Gastrocnemius medialis (tissue), 4 donors: ENCODE results near the gene OGT. TPM values are rescaled to one million over a fixed set of nuclear protein-coding genes. Genes with fewer than 3 reads are reported as not detected.

Experiments used
- ATAC-seq, 2 donors: fragments of 150-250 bp; one replicate each; pipeline ENCODE4 v1.9.1; 2016
- DNase-seq, 2 donors: peaks; one replicate each; pipeline ENCODE4 v3.0.0-alpha.2; 2019
- H3K27ac ChIP-seq, 4 donors: fragments of 200-600 bp; sonication (generic); 1 replicate in 1 of 4; 2 replicates in 3 of 4; pipeline ENCODE4 v1.5.1; 2016 to 2018; ENCODE audit warnings: mild to moderate bottlenecking in 2 of 4, moderate library complexity in 1 of 4
- H3K27me3 ChIP-seq, 3 donors: fragments of 200-600 bp; sonication (generic) in 2 of 3; 1 replicate in 1 of 3; 2 replicates in 2 of 3; pipeline versions ENCODE4 v1.5.1 to v1.6.0; 2016 to 2019; ENCODE audit warnings: mild to moderate bottlenecking in 1 of 3, moderate library complexity in 1 of 3
- H3K36me3 ChIP-seq, 2 donors: fragments of 200-600 bp; sonication (generic) in 1 of 2; one replicate each; pipeline ENCODE4 v1.5.1; 2017 to 2018
- H3K4me1 ChIP-seq, 2 donors: fragments of 200-600 bp; sonication (generic) in 1 of 2; one replicate each; pipeline ENCODE4 v1.5.1; 2016 to 2017; ENCODE audit warnings: mild to moderate bottlenecking in 2 of 2
- H3K4me3 ChIP-seq, 4 donors: fragments of 200-600 bp; sonication (generic) in 3 of 4; 1 replicate in 1 of 4; 2 replicates in 3 of 4; pipeline ENCODE4 v1.5.1; 2016 to 2019; ENCODE audit warnings: mild to moderate bottlenecking in 2 of 4
- H3K9me3 ChIP-seq, 3 donors: fragments of 200-600 bp; sonication (generic) in 2 of 3; 1 replicate in 1 of 3; 2 replicates in 2 of 3; pipeline ENCODE4 v1.5.1; 2016 to 2019
- POLR2A ChIP-seq, 2 donors: fragments of 450-650 bp; IDR thresholded peaks; one replicate each; pipeline ENCODE4 v1.6.1; 2017; ENCODE audit warnings: antibody characterized with exemption in 2 of 2, mild to moderate bottlenecking in 2 of 2, moderate library complexity in 2 of 2
- in situ Hi-C, 4 donors: fragments of 200-750 bp; cut with MboI; loops; one replicate each; pipeline versions ENCODE4 v1.15.0 to v1.8.0; 2017; ENCODE audit warnings: low sequenced_read_pairs in 4 of 4
- intact Hi-C: fragments of 100-400 bp; cut with DNase I; formaldehyde crosslinking; loops from one replicate; pipeline ENCODE4 v1.15.1; 2023; ENCODE audit warnings: low total_unique reads
- total RNA-seq, 4 donors: library from RNA; depleted of rRNA; stranded (reverse); fragments of >200 nt; gene quantifications; one replicate each; pipeline versions ENCODE4 v1.1.0 to v1.2.3, GENCODE V29; 2016
- TF ChIP-seq, protein P1 (sequence below), 5 experiments: fragments of 450-650 bp in 3 of 5; fragments of 200-600 bp in 2 of 5; sonication (generic) in 2 of 5; IDR thresholded peaks in 4 of 5; conservative IDR thresholded peaks in 1 of 5; 1 replicate in 4 of 5; 2 replicates in 1 of 5; pipeline ENCODE4 v1.5.1; 2016 to 2019; ENCODE audit warnings: antibody characterized with exemption in 5 of 5, mild to moderate bottlenecking in 3 of 5, moderate library complexity in 3 of 5

OGT gene
- total RNA-seq, 4 donors from 2014 or later: 34.5 to 146 (median 62.1) TPM

DNA sequence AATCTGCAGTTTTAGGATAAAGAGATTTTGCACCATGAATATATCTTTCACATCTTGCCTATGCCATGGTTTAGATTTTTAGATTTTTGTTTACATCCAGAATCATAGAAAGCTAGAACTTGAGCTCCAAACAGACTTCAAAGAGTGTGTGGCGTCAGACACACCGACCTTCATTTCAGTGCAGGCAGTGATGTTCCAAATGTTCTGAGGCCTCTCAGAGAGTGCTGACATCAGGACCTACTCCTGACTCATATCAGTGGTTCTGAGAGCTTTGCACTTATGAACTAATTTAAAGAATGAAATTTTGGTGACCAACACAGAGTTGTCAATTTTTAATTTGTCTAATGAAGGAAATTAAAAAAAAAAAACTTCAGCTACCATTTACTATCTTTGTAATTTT, 67.1 kb downstream of the OGT start:
- in situ Hi-C loops: no loop called here

DNA sequence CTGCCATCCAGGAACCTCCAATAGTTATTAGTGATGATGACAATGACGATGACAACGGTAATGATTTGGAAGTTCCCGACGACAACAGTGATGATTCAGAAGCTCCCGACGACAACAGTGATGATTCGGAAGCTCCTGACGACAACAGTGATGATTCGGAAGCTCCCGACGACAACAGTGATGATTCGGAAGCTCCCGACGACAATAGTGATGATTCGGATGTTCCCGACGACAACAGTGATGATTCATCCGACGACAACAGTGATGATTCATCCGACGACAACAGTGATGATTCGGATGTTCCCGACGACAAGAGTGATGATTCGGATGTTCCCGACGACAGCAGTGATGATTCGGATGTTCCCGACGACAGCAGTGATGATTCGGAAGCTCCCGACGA, 70.7 kb downstream of the OGT start:
- no peak for TF ChIP-seq POLR2A (IDR thresholded peaks at IDR 0.05)
- TF ChIP-seq, protein P1, sequence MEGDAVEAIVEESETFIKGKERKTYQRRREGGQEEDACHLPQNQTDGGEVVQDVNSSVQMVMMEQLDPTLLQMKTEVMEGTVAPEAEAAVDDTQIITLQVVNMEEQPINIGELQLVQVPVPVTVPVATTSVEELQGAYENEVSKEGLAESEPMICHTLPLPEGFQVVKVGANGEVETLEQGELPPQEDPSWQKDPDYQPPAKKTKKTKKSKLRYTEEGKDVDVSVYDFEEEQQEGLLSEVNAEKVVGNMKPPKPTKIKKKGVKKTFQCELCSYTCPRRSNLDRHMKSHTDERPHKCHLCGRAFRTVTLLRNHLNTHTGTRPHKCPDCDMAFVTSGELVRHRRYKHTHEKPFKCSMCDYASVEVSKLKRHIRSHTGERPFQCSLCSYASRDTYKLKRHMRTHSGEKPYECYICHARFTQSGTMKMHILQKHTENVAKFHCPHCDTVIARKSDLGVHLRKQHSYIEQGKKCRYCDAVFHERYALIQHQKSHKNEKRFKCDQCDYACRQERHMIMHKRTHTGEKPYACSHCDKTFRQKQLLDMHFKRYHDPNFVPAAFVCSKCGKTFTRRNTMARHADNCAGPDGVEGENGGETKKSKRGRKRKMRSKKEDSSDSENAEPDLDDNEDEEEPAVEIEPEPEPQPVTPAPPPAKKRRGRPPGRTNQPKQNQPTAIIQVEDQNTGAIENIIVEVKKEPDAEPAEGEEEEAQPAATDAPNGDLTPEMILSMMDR (IDR thresholded peaks at IDR 0.05 in 4 of 5, conservative IDR thresholded peaks at IDR 0.05 in 1 of 5): no peak
- intact Hi-C loops (no loop called here), in situ Hi-C loops (no loop called here)
- H3K4me1 ChIP-seq: peaks cover 13 to 20% of the 10 kb centered on the region in 2 donors
- H3K27me3 ChIP-seq: no peaks in the 10 kb centered on the region
- H3K4me3 ChIP-seq: no peak overlapping the region
- H3K9me3 ChIP-seq: peaks cover 0 to 5% (median 0%) of the 10 kb centered on the region in 3 donors
- DNase-seq: no peak
- peaks cover 0 to 29% of the 10 kb centered on the region in 2 donors for H3K36me3 ChIP-seq
- ATAC-seq: no peak
- no peak overlapping the region for H3K27ac ChIP-seq

More for the DNA sequence above, 67.1 kb downstream of the OGT start:
- Histone ChIP-seq H3K27ac (no peak overlapping the region), H3K4me3 (no peak overlapping the region), H3K36me3 (peaks cover 0 to 46% of the 10 kb centered on the region in 2 donors), H3K4me1 (no peaks in the 10 kb centered on the region), H3K27me3 (no peaks in the 10 kb centered on the region), H3K9me3 (peaks cover 0 to 5% (median 0%) of the 10 kb centered on the region in 3 donors)
- intact Hi-C loops: no loop called here
- TF ChIP-seq, protein P1 (IDR thresholded peaks at IDR 0.05 in 4 of 5, conservative IDR thresholded peaks at IDR 0.05 in 1 of 5): no peak
- TF ChIP-seq POLR2A (IDR thresholded peaks at IDR 0.05): no peak
- ATAC-seq: no peak
- DNase-seq: no peak

- Histone ChIP-seq H3K27ac (peak overlapping the region in 1 of 4 donors; percentile 15), H3K9me3 (peaks cover 0 to 5% (median 0%) of the 10 kb centered on the region in 3 donors), H3K4me3 (no peak overlapping the region), H3K27me3 (no peaks in the 10 kb centered on the region), H3K4me1 (peaks cover 13 to 20% of the 10 kb centered on the region in 2 donors), H3K36me3 (peaks cover 0 to 29% of the 10 kb centered on the region in 2 donors)
- DNase-seq (no peak), ATAC-seq (no peak)
- in situ Hi-C loops (no loop called here), intact Hi-C loops (no loop called here)
- TF ChIP-seq, protein P1 (IDR thresholded peaks at IDR 0.05 in 4 of 5, conservative IDR thresholded peaks at IDR 0.05 in 1 of 5): no peak
- TF ChIP-seq POLR2A (IDR thresholded peaks at IDR 0.05): no peak
Observed at GRCh38 chrX:71604141-71604540, 71.2 kb downstream of the OGT start.

DNA sequence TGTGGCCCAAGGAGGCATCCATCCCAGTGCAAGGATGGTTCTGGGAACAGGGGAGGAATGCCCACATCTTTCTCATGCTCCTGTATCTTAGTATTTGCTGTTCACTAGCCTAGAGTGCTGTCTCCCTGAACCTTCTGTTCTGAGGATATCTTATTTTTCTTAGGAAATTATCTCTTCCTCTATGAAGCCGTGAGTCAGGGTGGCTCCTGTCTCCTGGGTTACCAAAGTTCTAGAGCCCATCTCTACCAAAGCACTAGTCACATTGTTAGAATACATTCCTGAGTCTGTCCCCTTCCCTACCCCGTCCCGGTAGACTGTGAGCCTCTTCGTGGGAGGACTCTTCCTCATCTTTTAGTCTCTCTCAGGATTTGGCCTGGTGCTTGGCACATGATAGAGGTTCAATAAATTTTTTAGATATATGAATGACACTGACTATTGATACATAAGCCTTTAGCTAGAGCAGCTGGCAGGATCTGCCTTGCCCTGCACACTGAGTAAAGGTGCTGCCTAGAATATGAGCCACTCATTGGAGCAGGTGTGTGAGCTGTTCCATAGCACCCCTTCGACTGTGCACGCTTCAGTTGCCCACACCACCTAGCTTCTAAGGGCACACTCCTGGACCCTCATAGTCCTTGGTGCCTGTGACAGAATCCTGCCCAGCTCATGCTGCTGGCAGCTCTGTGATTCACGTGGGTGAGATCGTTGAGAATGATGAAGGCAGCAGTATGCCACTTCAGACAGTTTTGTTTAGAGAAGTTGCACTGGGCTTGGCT, 72.1 kb downstream of the OGT start:
- H3K27ac ChIP-seq: no peak overlapping the region
- DNase-seq (no peak), ATAC-seq (no peak)
- intact Hi-C loops: no loop called here
- in situ Hi-C loops: no loop called here
- no peaks in the 10 kb centered on the region for H3K27me3 ChIP-seq
- peaks cover 13 to 20% of the 10 kb centered on the region in 2 donors for H3K4me1 ChIP-seq
- peaks cover 0 to 37% of the 10 kb centered on the region in 2 donors for H3K36me3 ChIP-seq
- TF ChIP-seq, protein P1 (IDR thresholded peaks at IDR 0.05 in 4 of 5, conservative IDR thresholded peaks at IDR 0.05 in 1 of 5): no peak
- TF ChIP-seq POLR2A (IDR thresholded peaks at IDR 0.05): no peak
- peaks cover 0 to 5% (median 0%) of the 10 kb centered on the region in 3 donors for H3K9me3 ChIP-seq
- H3K4me3 ChIP-seq: no peak overlapping the region
